GM23338 (cell line): ENCODE measurements around the gene ACO2. TPM values are rescaled to one million over a fixed set of nuclear protein-coding genes. Genes with fewer than 3 reads are reported as not detected.

Experiments
- ATAC-seq: fragments of 200-7000 bp; cut with Tn5 transposase; 3 replicates; pipeline ENCODE4 v1.9.1; 2020
- DNase-seq: peaks from one replicate; pipeline ENCODE4 v3.0.0-alpha.2; 2015; ENCODE audit warnings: low spot score
- H2AFZ ChIP-seq: fragments of 200-600 bp; sonication (generic); 2 replicates; pipeline ENCODE4 v1.8.0; 2016; ENCODE audit warnings: antibody characterized with exemption, mild to moderate bottlenecking, moderate library complexity
- H3F3A ChIP-seq: fragments of 200-600 bp; sonication (generic); replicated peaks from 2 replicates; pipeline ENCODE4 v1.8.0; 2017; ENCODE audit warnings: antibody characterized with exemption, mixed run types, low read depth
- H3K27ac ChIP-seq: fragments of 200-600 bp; sonication (generic); 2 replicates; pipeline ENCODE4 v1.6.1; 2016; ENCODE audit warnings: low read depth
- H3K27me3 ChIP-seq: fragments of 200-600 bp; sonication (generic); 2 replicates; pipeline ENCODE4 v1.8.0; 2016; ENCODE audit warnings: mild to moderate bottlenecking, mixed run types, moderate library complexity; ENCODE audit not compliant: insufficient read depth
- H3K36me3 ChIP-seq: fragments of 200-600 bp; sonication (generic); 2 replicates; pipeline ENCODE4 v1.8.0; 2016; ENCODE audit warnings: mild to moderate bottlenecking; ENCODE audit not compliant: insufficient read depth
- H3K4me1 ChIP-seq: fragments of 200-600 bp; sonication (generic); 2 replicates; pipeline ENCODE4 v1.8.0; 2016; ENCODE audit warnings: mild to moderate bottlenecking, moderate library complexity; ENCODE audit not compliant: insufficient read depth
- H3K4me2 ChIP-seq: fragments of 200-600 bp; sonication (generic); 2 replicates; pipeline ENCODE4 v1.7.1; 2017; ENCODE audit warnings: mixed run types
- H3K4me3 ChIP-seq: fragments of 200-600 bp; sonication (generic); 2 replicates; pipeline ENCODE4 v1.6.1; 2016; ENCODE audit warnings: mixed run types
- H3K79me2 ChIP-seq: fragments of 200-600 bp; sonication (generic); replicated peaks from 2 replicates; pipeline ENCODE4 v1.8.0; 2017; ENCODE audit warnings: mild to moderate bottlenecking; ENCODE audit not compliant: insufficient read depth
- H3K9me2 ChIP-seq: fragments of 200-600 bp; sonication (generic); 2 replicates; pipeline ENCODE4 v1.8.0; 2017; ENCODE audit not compliant: insufficient read depth
- H4K20me1 ChIP-seq: fragments of 200-600 bp; sonication (generic); replicated peaks from 2 replicates; pipeline ENCODE4 v1.8.0; 2017; ENCODE audit warnings: mild to moderate bottlenecking; ENCODE audit not compliant: insufficient read depth
- H3K27ac Mint-ChIP-seq: 2 replicates; pipeline ENCODE4 v1.8.0; 2020; ENCODE audit warnings: inconsistent platforms, mild to moderate bottlenecking, moderate library complexity, mixed read lengths
- H3K27me3 Mint-ChIP-seq: 3 replicates; pipeline ENCODE4 v1.8.0; 2022; ENCODE audit warnings: low read depth, mild to moderate bottlenecking, moderate library complexity, mixed read lengths, inconsistent platforms; ENCODE audit not compliant: insufficient read depth, poor library complexity
- H3K36me3 Mint-ChIP-seq: 3 replicates; pipeline ENCODE4 v1.8.0; 2021; ENCODE audit warnings: low read depth, mild to moderate bottlenecking, inconsistent platforms, moderate library complexity, mixed read lengths
- H3K4me1 Mint-ChIP-seq: 3 replicates; pipeline ENCODE4 v1.8.0; 2020; ENCODE audit warnings: mild to moderate bottlenecking, inconsistent platforms, mixed read lengths
- H3K4me3 Mint-ChIP-seq: 3 replicates; pipeline ENCODE4 v1.8.0; 2021; ENCODE audit warnings: moderate library complexity, mild to moderate bottlenecking, inconsistent platforms, mixed read lengths
- H3K9me3 Mint-ChIP-seq: 3 replicates; pipeline ENCODE4 v1.8.0; 2020; ENCODE audit warnings: moderate library complexity, mild to moderate bottlenecking, inconsistent platforms, mixed read lengths
- EZH2 ChIP-seq: fragments of 200-600 bp; sonication (generic); IDR thresholded peaks from one replicate; pipeline ENCODE4 v1.8.0; 2017; ENCODE audit warnings: antibody characterized with exemption, mild to moderate bottlenecking, low read depth; ENCODE audit not compliant: unreplicated experiment
- EZH2phosphoT487 ChIP-seq: fragments of 200-600 bp; sonication (generic); IDR thresholded peaks from one replicate; pipeline ENCODE4 v1.8.1; 2018; ENCODE audit warnings: antibody characterized with exemption; ENCODE audit not compliant: unreplicated experiment
- NANOG ChIP-seq: IDR thresholded peaks from 2 replicates; pipeline ENCODE4 v1.6.1; 2016; ENCODE audit warnings: antibody characterized with exemption, borderline replicate concordance
- POLR2AphosphoS5 ChIP-seq: IDR thresholded peaks from 2 replicates; pipeline ENCODE4 v1.6.1; 2016; ENCODE audit warnings: antibody characterized with exemption, low read depth
- REST ChIP-seq: IDR thresholded peaks from one replicate; pipeline ENCODE4 v1.6.1; 2018; ENCODE audit warnings: antibody characterized with exemption; ENCODE audit not compliant: unreplicated experiment
- STAT1 ChIP-seq: IDR thresholded peaks from one replicate; pipeline ENCODE4 v1.6.1; 2016; ENCODE audit warnings: antibody characterized with exemption; ENCODE audit not compliant: unreplicated experiment
- ZNF114 ChIP-seq: fragments of 250-450 bp; sonication (Bioruptor Pico); IDR thresholded peaks from 2 replicates; pipeline ENCODE4 v1.5.0; 2020; ENCODE audit warnings: mild to moderate bottlenecking, moderate library complexity
- ZNF331 ChIP-seq: fragments of 250-450 bp; sonication (Bioruptor Pico); IDR thresholded peaks from 2 replicates; pipeline ENCODE4 v1.5.0; 2020; ENCODE audit warnings: low read depth, mild to moderate bottlenecking, moderate library complexity
- polyA plus RNA-seq: library from polyadenylated mRNA; unstranded; fragments of >200 nt; fragmentation: Nextera tagmentation; extraction: Ambion mirVana; gene quantifications from 2 replicates; pipeline ENCODE4 v1.2.1, GENCODE V29; 2016
- total RNA-seq: library from RNA; depleted of rRNA; stranded (reverse); fragments of >200 nt; shearing (Covaris generic); gene quantifications from 2 replicates; pipeline ENCODE4 v1.2.3, GENCODE V29; 2014
- TF ChIP-seq, protein P1 (sequence below): IDR thresholded peaks from 2 replicates; pipeline ENCODE4 v1.6.1; 2016; ENCODE audit warnings: antibody characterized with exemption
- TF ChIP-seq, protein P2 (sequence below), 2 experiments: fragments of 200-600 bp in 1 of 2; sonication (generic) in 1 of 2; conservative IDR thresholded peaks; 2 replicates each; pipeline versions ENCODE4 v1.5.1 to v1.6.1; 2016 to 2017; ENCODE audit warnings: antibody characterized with exemption in 2 of 2, low read depth in 2 of 2, mild to moderate bottlenecking in 2 of 2, moderate library complexity in 1 of 2
- TF ChIP-seq, protein P3 (sequence below): fragments of 250-450 bp; sonication (Bioruptor Pico); IDR thresholded peaks from 2 replicates; pipeline ENCODE4 v1.5.0; 2020; ENCODE audit warnings: mild to moderate bottlenecking, moderate library complexity

The ACO2 gene
- total and polyA plus RNA-seq, 2 experiments from 2014 or later, result 36.2 to 79.7 TPM

GRCh38 chr22:41570221-41570620 is 101.3 kb downstream of the ACO2 start (continued):
- TF ChIP-seq, protein P1, sequence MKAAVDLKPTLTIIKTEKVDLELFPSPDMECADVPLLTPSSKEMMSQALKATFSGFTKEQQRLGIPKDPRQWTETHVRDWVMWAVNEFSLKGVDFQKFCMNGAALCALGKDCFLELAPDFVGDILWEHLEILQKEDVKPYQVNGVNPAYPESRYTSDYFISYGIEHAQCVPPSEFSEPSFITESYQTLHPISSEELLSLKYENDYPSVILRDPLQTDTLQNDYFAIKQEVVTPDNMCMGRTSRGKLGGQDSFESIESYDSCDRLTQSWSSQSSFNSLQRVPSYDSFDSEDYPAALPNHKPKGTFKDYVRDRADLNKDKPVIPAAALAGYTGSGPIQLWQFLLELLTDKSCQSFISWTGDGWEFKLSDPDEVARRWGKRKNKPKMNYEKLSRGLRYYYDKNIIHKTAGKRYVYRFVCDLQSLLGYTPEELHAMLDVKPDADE, result no peak
- TF ChIP-seq EZH2, result no peak
- TF ChIP-seq REST, result no peak
- TF ChIP-seq ZNF331 (CRISPR knock-in tag), result no peak

GRCh38 chr22:41571786-41572185 is 102.9 kb downstream of the ACO2 start:
- Mint-ChIP-seq H3K36me3 (peaks cover 2% of the 10 kb centered on the region; the same call in 1 of the 3 replicates), H3K27ac (no peak overlapping the region), H3K4me1 (no peaks in the 10 kb centered on the region; the same call in 2 of the 3 replicates), H3K27me3 (peaks cover 11% of the 10 kb centered on the region), H3K9me3 (no peaks in the 10 kb centered on the region; the same call in 2 of the 3 replicates), H3K4me3 (no peak overlapping the region)
- no peaks in the 10 kb centered on the region for H3K27me3 ChIP-seq
- no peak overlapping the region for H3K27ac ChIP-seq
- H2AFZ ChIP-seq, result no peak overlapping the region
- no peaks in the 10 kb centered on the region for H3F3A ChIP-seq
- no peak for ATAC-seq
- no peaks in the 10 kb centered on the region for H3K36me3 ChIP-seq
- H3K4me1 ChIP-seq, result no peaks in the 10 kb centered on the region
- H3K4me2 ChIP-seq, result no peak overlapping the region
- H3K4me3 ChIP-seq, result no peak overlapping the region
- H4K20me1 ChIP-seq, result no peaks in the 10 kb centered on the region
- no peaks in the 10 kb centered on the region for H3K9me2 ChIP-seq
- no peak for DNase-seq
- H3K79me2 ChIP-seq, result no peaks in the 10 kb centered on the region
- no peak for TF ChIP-seq ZNF331 (CRISPR knock-in tag)
- no peak for TF ChIP-seq POLR2AphosphoS5
- TF ChIP-seq, protein P1, result no peak
- no peak for TF ChIP-seq STAT1
- TF ChIP-seq, protein P2, sequence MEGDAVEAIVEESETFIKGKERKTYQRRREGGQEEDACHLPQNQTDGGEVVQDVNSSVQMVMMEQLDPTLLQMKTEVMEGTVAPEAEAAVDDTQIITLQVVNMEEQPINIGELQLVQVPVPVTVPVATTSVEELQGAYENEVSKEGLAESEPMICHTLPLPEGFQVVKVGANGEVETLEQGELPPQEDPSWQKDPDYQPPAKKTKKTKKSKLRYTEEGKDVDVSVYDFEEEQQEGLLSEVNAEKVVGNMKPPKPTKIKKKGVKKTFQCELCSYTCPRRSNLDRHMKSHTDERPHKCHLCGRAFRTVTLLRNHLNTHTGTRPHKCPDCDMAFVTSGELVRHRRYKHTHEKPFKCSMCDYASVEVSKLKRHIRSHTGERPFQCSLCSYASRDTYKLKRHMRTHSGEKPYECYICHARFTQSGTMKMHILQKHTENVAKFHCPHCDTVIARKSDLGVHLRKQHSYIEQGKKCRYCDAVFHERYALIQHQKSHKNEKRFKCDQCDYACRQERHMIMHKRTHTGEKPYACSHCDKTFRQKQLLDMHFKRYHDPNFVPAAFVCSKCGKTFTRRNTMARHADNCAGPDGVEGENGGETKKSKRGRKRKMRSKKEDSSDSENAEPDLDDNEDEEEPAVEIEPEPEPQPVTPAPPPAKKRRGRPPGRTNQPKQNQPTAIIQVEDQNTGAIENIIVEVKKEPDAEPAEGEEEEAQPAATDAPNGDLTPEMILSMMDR (conservative IDR thresholded peaks at IDR 0.05; ENCODE audit: low read depth in 2 of 2), result no peak
- no peak for TF ChIP-seq EZH2
- TF ChIP-seq EZH2phosphoT487, result no peak
- TF ChIP-seq ZNF114 (CRISPR knock-in tag), result no peak
- TF ChIP-seq, protein P3, sequence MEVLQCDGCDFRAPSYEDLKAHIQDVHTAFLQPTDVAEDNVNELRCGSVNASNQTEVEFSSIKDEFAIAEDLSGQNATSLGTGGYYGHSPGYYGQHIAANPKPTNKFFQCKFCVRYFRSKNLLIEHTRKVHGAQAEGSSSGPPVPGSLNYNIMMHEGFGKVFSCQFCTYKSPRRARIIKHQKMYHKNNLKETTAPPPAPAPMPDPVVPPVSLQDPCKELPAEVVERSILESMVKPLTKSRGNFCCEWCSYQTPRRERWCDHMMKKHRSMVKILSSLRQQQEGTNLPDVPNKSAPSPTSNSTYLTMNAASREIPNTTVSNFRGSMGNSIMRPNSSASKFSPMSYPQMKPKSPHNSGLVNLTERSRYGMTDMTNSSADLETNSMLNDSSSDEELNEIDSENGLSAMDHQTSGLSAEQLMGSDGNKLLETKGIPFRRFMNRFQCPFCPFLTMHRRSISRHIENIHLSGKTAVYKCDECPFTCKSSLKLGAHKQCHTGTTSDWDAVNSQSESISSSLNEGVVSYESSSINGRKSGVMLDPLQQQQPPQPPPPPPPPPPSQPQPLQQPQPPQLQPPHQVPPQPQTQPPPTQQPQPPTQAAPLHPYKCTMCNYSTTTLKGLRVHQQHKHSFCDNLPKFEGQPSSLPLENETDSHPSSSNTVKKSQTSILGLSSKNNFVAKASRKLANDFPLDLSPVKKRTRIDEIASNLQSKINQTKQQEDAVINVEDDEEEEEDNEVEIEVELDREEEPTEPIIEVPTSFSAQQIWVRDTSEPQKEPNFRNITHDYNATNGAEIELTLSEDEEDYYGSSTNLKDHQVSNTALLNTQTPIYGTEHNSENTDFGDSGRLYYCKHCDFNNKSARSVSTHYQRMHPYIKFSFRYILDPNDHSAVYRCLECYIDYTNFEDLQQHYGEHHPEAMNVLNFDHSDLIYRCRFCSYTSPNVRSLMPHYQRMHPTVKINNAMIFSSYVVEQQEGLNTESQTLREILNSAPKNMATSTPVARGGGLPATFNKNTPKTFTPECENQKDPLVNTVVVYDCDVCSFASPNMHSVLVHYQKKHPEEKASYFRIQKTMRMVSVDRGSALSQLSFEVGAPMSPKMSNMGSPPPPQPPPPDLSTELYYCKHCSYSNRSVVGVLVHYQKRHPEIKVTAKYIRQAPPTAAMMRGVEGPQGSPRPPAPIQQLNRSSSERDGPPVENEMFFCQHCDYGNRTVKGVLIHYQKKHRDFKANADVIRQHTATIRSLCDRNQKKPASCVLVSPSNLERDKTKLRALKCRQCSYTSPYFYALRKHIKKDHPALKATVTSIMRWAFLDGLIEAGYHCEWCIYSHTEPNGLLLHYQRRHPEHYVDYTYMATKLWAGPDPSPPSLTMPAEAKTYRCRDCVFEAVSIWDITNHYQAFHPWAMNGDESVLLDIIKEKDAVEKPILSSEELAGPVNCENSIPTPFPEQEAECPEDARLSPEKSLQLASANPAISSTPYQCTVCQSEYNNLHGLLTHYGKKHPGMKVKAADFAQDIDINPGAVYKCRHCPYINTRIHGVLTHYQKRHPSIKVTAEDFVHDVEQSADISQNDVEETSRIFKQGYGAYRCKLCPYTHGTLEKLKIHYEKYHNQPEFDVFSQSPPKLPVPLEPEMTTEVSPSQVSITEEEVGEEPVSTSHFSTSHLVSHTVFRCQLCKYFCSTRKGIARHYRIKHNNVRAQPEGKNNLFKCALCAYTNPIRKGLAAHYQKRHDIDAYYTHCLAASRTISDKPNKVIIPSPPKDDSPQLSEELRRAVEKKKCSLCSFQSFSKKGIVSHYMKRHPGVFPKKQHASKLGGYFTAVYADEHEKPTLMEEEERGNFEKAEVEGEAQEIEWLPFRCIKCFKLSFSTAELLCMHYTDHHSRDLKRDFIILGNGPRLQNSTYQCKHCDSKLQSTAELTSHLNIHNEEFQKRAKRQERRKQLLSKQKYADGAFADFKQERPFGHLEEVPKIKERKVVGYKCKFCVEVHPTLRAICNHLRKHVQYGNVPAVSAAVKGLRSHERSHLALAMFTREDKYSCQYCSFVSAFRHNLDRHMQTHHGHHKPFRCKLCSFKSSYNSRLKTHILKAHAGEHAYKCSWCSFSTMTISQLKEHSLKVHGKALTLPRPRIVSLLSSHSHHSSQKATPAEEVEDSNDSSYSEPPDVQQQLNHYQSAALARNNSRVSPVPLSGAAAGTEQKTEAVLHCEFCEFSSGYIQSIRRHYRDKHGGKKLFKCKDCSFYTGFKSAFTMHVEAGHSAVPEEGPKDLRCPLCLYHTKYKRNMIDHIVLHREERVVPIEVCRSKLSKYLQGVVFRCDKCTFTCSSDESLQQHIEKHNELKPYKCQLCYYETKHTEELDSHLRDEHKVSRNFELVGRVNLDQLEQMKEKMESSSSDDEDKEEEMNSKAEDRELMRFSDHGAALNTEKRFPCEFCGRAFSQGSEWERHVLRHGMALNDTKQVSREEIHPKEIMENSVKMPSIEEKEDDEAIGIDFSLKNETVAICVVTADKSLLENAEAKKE (CRISPR knock-in tag), result no peak
- no peak for TF ChIP-seq NANOG
